ENCODE measurements around the gene EZR. TPM values are rescaled to one million over a fixed set of nuclear protein-coding genes. Genes with fewer than 3 reads are reported as not detected.

EZR gene
- total and polyA plus RNA-seq, 2 of the 8 experiments (the other 6 are each of a cell fraction or from before 2014, with no cell fraction given): 122 to 286 TPM

- Histone ChIP-seq H3K36me3 (ENCODE audit: control insufficient read depth in 2 of 4, insufficient read depth in 4 of 4, low read length in 3 of 4) (no peaks in the 10 kb centered on the region), H3K4me3 (ENCODE audit: extremely low read depth in 1 of 4, insufficient read depth in 2 of 4, low read depth in 3 of 4, low read length in 4 of 4) (no peak overlapping the region), H3K18ac (ENCODE audit: extremely low read depth, low read length) (no peak overlapping the region), H3K4ac (replicated peaks; ENCODE audit: insufficient read length, low read depth, low read length) (no peak overlapping the region), H2AK5ac (ENCODE audit: low read depth, low read length) (no peak overlapping the region), H3K23ac (ENCODE audit: insufficient read length) (no peak overlapping the region), H3K56ac (replicated peaks; ENCODE audit: insufficient read length, low read depth, low read length) (no peak overlapping the region), H4K5ac (ENCODE audit: insufficient read length, low read depth, low read length) (no peak overlapping the region), H3K79me2 (ENCODE audit: control insufficient read depth in 1 of 2, insufficient read depth in 2 of 2, low read length in 2 of 2) (no peaks in the 10 kb centered on the region), H4K91ac (replicated peaks; ENCODE audit: insufficient read length, low read length) (no peak overlapping the region), H3K23me2 (ENCODE audit: low read depth, low read length) (no peaks in the 10 kb centered on the region), H3K4me2 (ENCODE audit: insufficient read depth in 1 of 2, low read depth in 2 of 2, low read length in 2 of 2) (no peak overlapping the region), H3K4me1 (replicated peaks in 1 of 4; ENCODE audit: control insufficient read depth in 3 of 4, insufficient read depth in 4 of 4, low read length in 3 of 4) (peaks cover 0 to 16% (median 6%) of the 10 kb centered on the region in 4 experiments; a peak in 6 of 7 replicates), H2BK120ac (replicated peaks; ENCODE audit: low read depth, low read length) (no peak overlapping the region), H3K79me1 (ENCODE audit: low read depth, low read length) (no peaks in the 10 kb centered on the region), H2BK20ac (ENCODE audit: low read length) (no peak overlapping the region), H3K9ac (replicated peaks in 1 of 4; ENCODE audit: extremely low read depth in 1 of 4, low read depth in 3 of 4, low read length in 3 of 4) (no peak overlapping the region), H4K8ac (ENCODE audit: extremely low read depth, insufficient read depth, low read length) (no peak overlapping the region), H2BK12ac (ENCODE audit: low read depth, low read length) (no peak overlapping the region), H3K9me3 (ENCODE audit: insufficient read depth in 2 of 2, low read depth in 1 of 2, low read length in 1 of 2) (no peaks in the 10 kb centered on the region), H2BK15ac (ENCODE audit: low read length) (no peak overlapping the region), H3K14ac (ENCODE audit: insufficient read length) (no peak overlapping the region), H4K20me1 (replicated peaks in 1 of 2; ENCODE audit: control insufficient read depth in 1 of 2, insufficient read depth in 2 of 2, low read length in 2 of 2) (no peaks in the 10 kb centered on the region), H3K27me3 (replicated peaks in 1 of 4; ENCODE audit: control insufficient read depth in 3 of 4, extremely low read depth in 1 of 4, insufficient read depth in 3 of 4, low read length in 3 of 4) (no peaks in the 10 kb centered on the region; a peak in 2 of 7 replicates), H2BK5ac (ENCODE audit: low read depth, low read length) (no peak overlapping the region), H3K27ac (ENCODE audit: low read depth, low read length) (no peak overlapping the region), H2AFZ (ENCODE audit: low read length) (no peak overlapping the region)
- ChIA-PET CTCF (ENCODE audit: partially characterized antibody) (interaction anchor here (1.1 to 1.5 kb wide), 5 partner anchors 9 to 219 kb away, joined by 3 to 4 read pairs (median 4); no protein-coding TSS in a partner anchor), POLR2A (ENCODE audit: partially characterized antibody) (interaction anchor here (3.1 kb wide), 1 partner anchor 10 kb away, joined by 20 read pairs; no protein-coding TSS in a partner anchor)
- DNase-seq (ENCODE audit: low read depth in 1 of 2, low spot score in 2 of 2): no peak
- no peak for FAIRE-seq
- 87% methylated on average over 9 of the region's 9 CpGs; no CpG with 5 or more reads in 1 of the 2 experiments for WGBS, 2 experiments (ENCODE audit: extremely low coverage in 1 of 2, insufficient coverage in 1 of 2, insufficient read length in 1 of 2, insufficient replicate concordance in 2 of 2, low coverage in 1 of 2, low lambda C conversion rate in 2 of 2, missing lambda C conversion rate in 1 of 2)
Observed at GRCh38 chr6:158753811-158754210, 65.4 kb downstream of the EZR start.
